ENCODE results near the gene SLC37A1.

GRCh38 chr21:42541618-42542017 is 28.0 kb downstream of the SLC37A1 start:
- TF ChIP-seq CTCF (IDR thresholded peaks at IDR 0.05), result no peak
- TF ChIP-seq POLR2A (IDR thresholded peaks at IDR 0.05), result no peak

Data from sigmoid colon (tissue), 3 donors.